NCI-H345 treated with DMSO at 0.1 percent for 48 hours (cell line): ENCODE measurements around the gene ARSG.
"Not testable (repeated sequence)": the region's sequence is repeated elsewhere in the genome, so short reads cannot be mapped to it uniquely, and the experiment has no call there.

Experiments
- DNase-seq: peaks from one replicate; lab custom pipeline; 2025; ENCODE audit not compliant: unreplicated experiment; lab: John Stamatoyannopoulos, UW

Gene ARSG

GRCh38 chr17:68304706-68305105 is 13.4 kb downstream of the ARSG start:
- no peak for DNase-seq

- DNase-seq = no peak
Observed at GRCh38 chr17:68305142-68305541, 13.8 kb downstream of the ARSG start.

DNA sequence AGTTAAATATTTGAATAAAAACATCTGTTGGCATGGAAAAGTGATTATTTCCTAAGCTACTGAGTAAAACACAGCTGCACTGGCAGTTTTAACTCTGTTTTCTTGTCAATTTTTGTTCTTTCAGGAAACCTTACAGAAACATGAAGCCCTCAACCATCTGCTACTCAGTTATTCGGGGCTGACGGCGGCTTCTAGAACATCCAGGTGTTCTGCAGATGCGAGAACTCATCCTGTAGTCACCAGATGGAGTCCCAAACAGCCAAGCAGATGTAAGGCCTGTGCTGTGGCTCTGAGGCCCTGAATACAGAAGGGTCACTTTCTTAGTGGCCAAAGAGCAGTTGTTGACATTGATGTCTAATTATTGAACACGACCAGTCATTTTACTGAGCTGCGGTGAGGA is 15.5 kb downstream of the ARSG start:
- no peak for DNase-seq

DNA sequence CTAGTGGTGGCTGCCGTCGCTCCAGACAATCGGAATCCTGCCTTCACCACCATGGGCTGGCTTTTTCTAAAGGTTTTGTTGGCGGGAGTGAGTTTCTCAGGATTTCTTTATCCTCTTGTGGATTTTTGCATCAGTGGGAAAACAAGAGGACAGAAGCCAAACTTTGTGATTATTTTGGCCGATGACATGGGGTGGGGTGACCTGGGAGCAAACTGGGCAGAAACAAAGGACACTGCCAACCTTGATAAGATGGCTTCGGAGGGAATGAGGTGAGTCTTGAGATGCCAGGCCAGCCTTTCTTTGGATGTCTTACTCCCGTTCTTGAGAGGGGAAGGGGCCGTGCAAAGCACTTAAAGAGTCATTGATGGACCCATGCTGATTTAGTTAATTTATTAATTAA is 16.1 kb downstream of the ARSG start:
- no peak for DNase-seq

- DNase-seq = not testable (repeated sequence)
Observed at GRCh38 chr17:68308486-68308885, 17.2 kb downstream of the ARSG start.

DNA sequence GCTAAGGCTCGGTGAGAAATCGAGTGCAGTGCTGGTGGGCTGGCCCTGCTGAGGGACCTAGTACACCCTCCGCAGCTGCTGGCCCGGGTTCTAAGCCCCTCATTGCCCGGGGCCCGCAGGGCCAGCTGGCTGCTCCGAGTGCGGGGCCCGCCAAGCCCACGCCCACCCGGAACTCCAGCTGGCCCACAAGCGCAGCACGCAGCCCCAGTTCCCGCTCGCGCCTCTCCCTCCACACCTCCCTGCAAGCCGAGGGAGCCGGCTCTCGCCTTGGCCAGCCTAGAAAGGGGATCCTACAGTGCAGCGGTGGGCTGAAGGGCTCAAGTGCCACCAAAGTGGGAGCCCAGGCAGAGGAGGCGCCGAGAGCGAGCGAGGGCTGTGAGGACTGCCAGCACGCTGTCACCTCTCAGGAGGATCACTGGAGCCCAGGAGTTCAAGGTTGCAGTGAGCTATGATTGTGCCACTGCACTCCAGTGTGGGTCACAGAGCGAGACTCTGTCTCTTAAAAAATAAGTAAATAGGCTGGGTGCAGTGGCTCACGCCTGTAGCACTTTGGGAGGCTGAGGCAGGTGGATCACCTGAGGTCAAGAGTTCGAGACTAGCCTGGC is 17.9 kb downstream of the ARSG start:
- DNase-seq = not testable (repeated sequence)

GRCh38 chr17:68310152-68310551 is 18.9 kb downstream of the ARSG start:
- no peak for DNase-seq

- DNase-seq = no peak
Observed at GRCh38 chr17:68314916-68315535, 23.7 kb downstream of the ARSG start.

DNA sequence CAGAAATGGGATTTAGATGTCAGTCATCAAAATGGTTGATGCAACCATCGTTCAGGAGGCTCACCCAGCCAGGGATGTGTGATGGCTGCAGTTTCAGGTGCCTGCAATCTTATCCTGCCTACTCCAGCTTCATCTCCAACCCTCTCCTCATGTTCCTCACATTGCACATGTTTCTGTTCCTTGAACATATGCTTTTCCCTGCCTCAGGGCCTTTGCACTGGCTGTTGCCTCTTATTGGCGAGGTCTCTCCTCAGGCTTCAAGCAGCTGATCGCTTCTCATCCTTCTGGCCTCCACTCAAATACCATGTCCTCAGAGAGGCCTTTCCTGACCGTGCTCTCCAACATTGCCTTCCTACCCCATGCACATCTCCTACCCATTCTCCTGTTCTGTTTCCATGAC is 24.6 kb downstream of the ARSG start:
- no peak for DNase-seq

GRCh38 chr17:68317458-68317857 is 26.2 kb downstream of the ARSG start:
- DNase-seq = no peak

DNA sequence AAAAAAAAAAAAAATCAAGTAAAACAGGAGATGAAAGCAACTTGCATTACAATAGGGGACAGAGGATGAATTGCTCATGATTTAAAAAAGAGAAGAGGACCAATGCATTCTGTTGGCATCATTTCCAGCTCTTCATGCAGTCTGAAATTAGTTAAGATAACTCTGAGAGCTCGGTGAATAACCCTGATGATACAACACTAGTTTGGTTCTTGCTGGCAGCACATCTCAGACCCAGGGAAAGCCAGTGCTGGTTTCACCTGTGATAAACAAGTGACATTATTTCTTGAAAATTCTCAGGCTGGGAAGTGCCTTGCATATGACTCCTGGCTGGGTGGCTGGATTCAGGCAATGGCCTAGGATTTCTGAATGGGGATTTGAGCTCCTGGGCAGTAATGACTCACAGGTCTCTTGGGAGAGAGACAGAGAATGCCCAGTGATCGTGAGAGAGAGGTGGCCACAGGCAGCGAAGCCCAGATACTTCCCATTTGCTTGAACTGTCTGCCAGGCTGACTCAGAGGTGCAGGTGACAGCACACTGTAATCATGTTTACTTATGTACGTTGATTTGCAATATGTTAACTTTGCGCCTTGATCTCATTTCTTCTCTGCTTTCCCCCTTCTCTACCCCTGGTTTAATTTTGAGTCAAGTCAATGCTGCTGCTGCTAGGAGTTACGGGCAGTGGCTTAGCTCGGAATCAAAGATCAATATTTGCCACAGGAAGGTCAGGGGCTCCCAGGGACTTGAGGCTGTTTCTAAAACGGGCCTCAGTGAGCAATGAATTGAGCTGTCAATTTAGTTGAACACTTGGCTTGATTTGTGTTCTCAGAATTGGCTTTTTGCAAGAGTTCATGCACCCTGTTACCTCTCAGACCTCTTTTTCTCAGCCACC is 27.1 kb downstream of the ARSG start:
- no peak for DNase-seq

DNA sequence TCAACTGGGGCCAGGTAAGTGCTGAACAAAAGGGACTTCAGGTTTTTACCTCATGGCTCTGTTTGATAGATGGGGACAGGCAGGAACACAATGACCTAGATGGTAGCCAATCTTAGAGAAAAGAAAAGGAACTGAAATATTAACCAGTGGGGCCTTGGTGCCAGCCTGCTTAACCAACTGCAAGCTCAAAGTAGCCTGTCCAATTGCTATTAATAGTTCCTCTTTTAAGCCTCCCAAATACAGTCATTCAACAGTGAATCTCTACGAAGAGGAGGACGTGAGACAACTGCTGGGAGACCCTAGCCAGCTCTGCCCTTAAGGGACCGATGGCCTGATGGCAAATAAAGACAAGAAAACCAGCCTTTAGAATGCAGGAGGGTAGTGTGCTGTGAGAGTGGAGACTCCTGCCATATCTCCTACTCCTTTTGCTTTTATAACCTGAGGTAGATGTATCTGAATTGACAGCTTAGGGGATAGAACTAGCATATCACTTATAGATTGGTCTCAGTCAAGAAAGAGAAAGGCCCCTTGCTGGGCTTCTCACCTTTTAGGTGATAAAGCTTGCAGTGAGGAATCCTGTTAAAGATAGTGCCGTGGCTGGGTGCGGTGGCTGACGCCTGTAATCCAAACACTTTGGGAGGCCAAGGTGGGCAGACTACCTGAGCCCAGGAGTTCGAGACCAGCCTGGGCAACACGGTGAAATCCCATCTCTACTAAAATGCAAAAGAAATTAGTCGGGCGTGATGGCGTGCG is 28.3 kb downstream of the ARSG start:
- DNase-seq = no peak

DNA sequence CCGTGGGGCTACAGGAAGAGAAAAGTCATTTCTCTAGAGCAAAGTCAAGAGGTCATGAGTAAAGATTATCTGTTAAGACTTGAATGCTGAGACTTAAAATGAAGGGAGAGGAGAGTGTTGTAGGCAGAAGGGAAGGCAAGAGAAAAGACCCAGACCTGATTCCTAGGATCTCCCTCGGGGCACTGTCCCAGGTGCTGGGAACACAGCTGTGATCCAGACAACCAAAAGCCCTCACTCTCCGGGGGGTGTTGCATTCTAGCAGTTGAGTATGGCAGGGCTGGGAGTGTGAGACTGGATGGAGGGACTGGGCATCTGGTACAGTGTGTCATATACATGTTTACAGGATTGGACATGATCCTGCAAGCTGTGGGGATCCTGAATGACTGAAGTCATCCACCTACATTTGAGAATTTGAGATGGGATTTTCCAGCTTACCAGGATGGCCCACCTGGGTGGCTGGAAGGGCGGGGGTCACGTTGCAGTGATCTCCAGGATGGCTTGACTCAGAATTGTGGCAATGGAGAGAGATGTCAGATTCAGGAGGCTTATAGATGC is 29.1 kb downstream of the ARSG start:
- no peak for DNase-seq

DNA sequence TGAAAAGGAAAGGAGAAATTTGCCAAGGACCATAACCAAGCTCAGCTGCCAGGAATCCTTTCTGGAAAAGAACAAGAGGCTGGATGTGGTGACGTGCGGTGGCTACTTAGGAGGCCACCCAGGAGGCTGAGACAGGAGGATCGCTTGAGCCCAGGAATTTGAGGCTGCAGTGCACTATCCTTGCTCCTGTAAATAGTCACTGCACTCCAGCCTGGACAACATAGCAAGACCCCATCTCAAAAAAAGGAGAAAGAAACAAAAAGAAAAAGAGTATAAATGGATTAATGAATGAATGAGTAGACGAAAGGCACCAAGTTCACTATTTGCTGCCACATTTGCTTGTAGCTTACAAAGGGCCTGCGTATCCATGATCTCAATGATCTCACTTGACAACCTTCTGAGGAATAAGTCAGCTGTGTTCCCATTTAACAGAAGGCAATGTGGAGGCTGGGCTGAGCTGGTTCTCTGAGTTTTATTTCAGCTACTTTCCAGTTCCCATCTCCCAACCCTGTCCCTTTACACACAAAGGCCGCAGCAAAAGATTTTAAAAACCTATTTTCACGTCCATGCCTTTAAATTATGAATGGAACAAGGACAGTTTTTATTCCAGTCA is 29.8 kb downstream of the ARSG start:
- DNase-seq = no peak

DNA sequence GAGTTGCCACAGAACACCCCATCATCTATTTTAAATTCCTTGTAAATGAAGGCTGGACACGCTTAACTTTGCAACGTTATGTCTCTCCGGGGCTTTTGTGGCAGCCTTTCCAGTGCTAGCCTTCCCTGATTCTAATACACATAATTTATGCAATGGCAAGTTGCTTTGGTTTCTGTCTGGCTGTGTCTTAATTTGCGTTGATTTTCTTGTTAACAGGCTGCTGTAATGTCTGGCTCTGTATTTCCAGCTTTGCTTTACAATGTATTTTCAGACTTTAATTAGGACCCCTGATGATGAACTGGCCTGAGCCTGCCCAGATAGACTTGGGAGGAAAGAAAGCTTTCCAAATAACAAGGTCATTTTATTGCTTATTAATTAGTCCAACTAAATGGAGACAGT is 30.3 kb downstream of the ARSG start:
- no peak for DNase-seq

DNA sequence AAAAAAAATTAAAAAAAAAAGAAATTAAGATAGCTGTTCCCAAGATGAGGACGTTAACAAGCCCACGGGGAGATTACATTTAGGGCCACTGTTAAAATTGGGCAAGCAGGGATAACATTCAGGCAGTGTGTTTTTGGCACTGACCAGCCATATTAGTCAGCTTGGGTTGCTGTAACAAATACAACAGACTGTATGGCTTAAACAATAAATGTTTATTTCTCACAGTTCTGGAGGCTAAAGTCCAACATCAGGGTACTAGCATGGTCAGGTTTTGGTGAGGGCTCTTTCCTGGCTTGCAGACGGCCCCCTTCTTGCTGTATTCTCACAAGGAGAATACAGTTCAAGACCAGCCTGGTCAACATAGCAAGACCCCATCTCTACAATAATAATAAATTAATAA is 31.3 kb downstream of the ARSG start:
- no peak for DNase-seq

GRCh38 chr17:68324114-68324513 is 32.8 kb downstream of the ARSG start:
- no peak for DNase-seq

- no peak for DNase-seq
Observed at GRCh38 chr17:68324654-68325336, 33.5 kb downstream of the ARSG start.

GRCh38 chr17:68325961-68326360 is 34.7 kb downstream of the ARSG start:
- DNase-seq = no peak

DNA sequence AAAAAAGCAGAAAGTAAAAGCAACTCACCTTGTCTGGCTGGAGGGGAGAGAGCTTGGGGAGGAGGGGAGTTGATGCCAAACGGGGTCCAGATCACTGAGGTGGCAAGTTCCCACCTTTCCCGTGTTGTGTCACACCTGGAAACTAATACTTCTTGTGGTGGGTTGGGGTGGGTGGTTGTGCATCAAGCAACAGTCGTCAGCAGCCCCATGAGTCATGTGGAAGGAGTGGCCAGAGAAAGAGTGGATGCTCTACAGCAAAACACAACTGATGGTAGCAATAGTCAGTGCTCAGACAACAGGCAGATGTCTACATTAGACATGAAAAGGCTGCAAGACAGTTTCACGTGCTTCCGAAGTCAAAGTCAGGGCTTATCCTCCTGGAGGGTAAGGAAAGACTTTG is 35.4 kb downstream of the ARSG start:
- no peak for DNase-seq
